ENCODE measurements around the gene ACOT11.
"Not testable (repeated sequence)": the region's sequence is repeated elsewhere in the genome, so short reads cannot be mapped to it uniquely, and the experiment has no call there.

The ACOT11 gene

GRCh38 chr1:54636461-54637446, 88.7 kb downstream of the ACOT11 start:
- not testable (repeated sequence) for H3K27ac ChIP-seq (ENCODE audit: low read depth, low read length, severe bottlenecking); H3K9me3 ChIP-seq (ENCODE audit: control insufficient read depth, low read length)
- 95 to 100% methylated on average over 2 to 5 of the region's 14 CpGs for WGBS, 2 experiments (ENCODE audit: insufficient coverage in 2 of 2)

GRCh38 chr1:54640361-54640760, 92.3 kb downstream of the ACOT11 start:
- 62 to 75% methylated on average over 3 of the region's 4 CpGs for WGBS, 2 experiments (ENCODE audit: insufficient coverage in 2 of 2)
- Histone ChIP-seq H3K4me1 (ENCODE audit: control insufficient read depth, insufficient read depth, low read length, poor library complexity, severe bottlenecking) (no peaks in the 10 kb centered on the region), H3K36me3 (ENCODE audit: control insufficient read depth, insufficient read depth, low read length) (no peaks in the 10 kb centered on the region), H3K9me3 (ENCODE audit: control insufficient read depth, low read length) (peaks cover 15% of the 10 kb centered on the region), H3K27ac (ENCODE audit: low read depth, low read length, severe bottlenecking) (no peak overlapping the region), H3K4me3 (ENCODE audit: extremely low read depth, insufficient read depth, low read length, poor library complexity, severe bottlenecking) (no peak overlapping the region)

More at GRCh38 chr1:54636461-54637446, 88.7 kb downstream of the ACOT11 start:
- not testable (repeated sequence) for H3K4me3 ChIP-seq (ENCODE audit: extremely low read depth, insufficient read depth, low read length, poor library complexity, severe bottlenecking); H3K4me1 ChIP-seq (ENCODE audit: control insufficient read depth, insufficient read depth, low read length, poor library complexity, severe bottlenecking); H3K36me3 ChIP-seq (ENCODE audit: control insufficient read depth, insufficient read depth, low read length)

GRCh38 chr1:54640863-54641836, 93.1 kb downstream of the ACOT11 start, which contains the start of gene MROH7:
Gene MROH7 (plus strand): TSS chr1:54641786. CDS start chr1:54652927, 11,141 bp downstream.
- Histone ChIP-seq H3K36me3 (ENCODE audit: control insufficient read depth, insufficient read depth, low read length) (no peaks in the 10 kb centered on the region), H3K9me3 (ENCODE audit: control insufficient read depth, low read length) (peaks cover 15% of the 10 kb centered on the region), H3K4me1 (ENCODE audit: control insufficient read depth, insufficient read depth, low read length, poor library complexity, severe bottlenecking) (no peaks in the 10 kb centered on the region), H3K27ac (ENCODE audit: low read depth, low read length, severe bottlenecking) (no peak within 1 kb of the TSS), H3K4me3 (ENCODE audit: extremely low read depth, insufficient read depth, low read length, poor library complexity, severe bottlenecking) (no peak within 1 kb of the TSS)
- 91 to 92% methylated on average over 2 to 5 of the region's 8 CpGs for whole genome bisulfite sequencing, 2 experiments (ENCODE audit: insufficient coverage in 2 of 2)

GRCh38 chr1:54643736-54644135, 95.7 kb downstream of the ACOT11 start:
- H3K4me1 ChIP-seq (ENCODE audit: control insufficient read depth, insufficient read depth, low read length, poor library complexity, severe bottlenecking) = no peaks in the 10 kb centered on the region
- no peak overlapping the region for H3K27ac ChIP-seq (ENCODE audit: low read depth, low read length, severe bottlenecking)
- H3K36me3 ChIP-seq (ENCODE audit: control insufficient read depth, insufficient read depth, low read length) = no peaks in the 10 kb centered on the region
- H3K9me3 ChIP-seq (ENCODE audit: control insufficient read depth, low read length) = peaks cover 15% of the 10 kb centered on the region
- H3K4me3 ChIP-seq (ENCODE audit: extremely low read depth, insufficient read depth, low read length, poor library complexity, severe bottlenecking) = no peak overlapping the region

- no peak overlapping the region for H3K27ac ChIP-seq (ENCODE audit: low read depth, low read length, severe bottlenecking)
- no peaks in the 10 kb centered on the region for H3K4me1 ChIP-seq (ENCODE audit: control insufficient read depth, insufficient read depth, low read length, poor library complexity, severe bottlenecking)
- 80 to 96% methylated on average over 6 to 7 of the region's 7 CpGs for WGBS, 2 experiments (ENCODE audit: insufficient coverage in 2 of 2)
- peaks cover 15% of the 10 kb centered on the region for H3K9me3 ChIP-seq (ENCODE audit: control insufficient read depth, low read length)
- no peaks in the 10 kb centered on the region for H3K36me3 ChIP-seq (ENCODE audit: control insufficient read depth, insufficient read depth, low read length)
- no peak overlapping the region for H3K4me3 ChIP-seq (ENCODE audit: extremely low read depth, insufficient read depth, low read length, poor library complexity, severe bottlenecking)
These were observed 98.0 kb downstream of the ACOT11 start for GRCh38 chr1:54645806-54646676.

- no peak overlapping the region for H3K4me3 ChIP-seq (ENCODE audit: extremely low read depth, insufficient read depth, low read length, poor library complexity, severe bottlenecking)
- H3K9me3 ChIP-seq (ENCODE audit: control insufficient read depth, low read length) = peaks cover 6% of the 10 kb centered on the region
- 88 to 93% methylated on average over 3 to 5 of the region's 5 CpGs for WGBS, 2 experiments (ENCODE audit: insufficient coverage in 2 of 2)
- no peaks in the 10 kb centered on the region for H3K36me3 ChIP-seq (ENCODE audit: control insufficient read depth, insufficient read depth, low read length)
- H3K27ac ChIP-seq (ENCODE audit: low read depth, low read length, severe bottlenecking) = no peak overlapping the region
- H3K4me1 ChIP-seq (ENCODE audit: control insufficient read depth, insufficient read depth, low read length, poor library complexity, severe bottlenecking) = peaks cover 11% of the 10 kb centered on the region
These were observed 101.3 kb downstream of the ACOT11 start for GRCh38 chr1:54649130-54649898.

- WGBS, 2 experiments (ENCODE audit: insufficient coverage in 2 of 2) = 100% methylated on average over 1 of the region's 1 CpG; no CpG with 5 or more reads in 1 of the 2 experiments
- H3K9me3 ChIP-seq (ENCODE audit: control insufficient read depth, low read length) = peaks cover 2% of the 10 kb centered on the region
- peaks cover 11% of the 10 kb centered on the region for H3K4me1 ChIP-seq (ENCODE audit: control insufficient read depth, insufficient read depth, low read length, poor library complexity, severe bottlenecking)
- no peaks in the 10 kb centered on the region for H3K36me3 ChIP-seq (ENCODE audit: control insufficient read depth, insufficient read depth, low read length)
- H3K27ac ChIP-seq (ENCODE audit: low read depth, low read length, severe bottlenecking) = no peak overlapping the region
- no peak overlapping the region for H3K4me3 ChIP-seq (ENCODE audit: extremely low read depth, insufficient read depth, low read length, poor library complexity, severe bottlenecking)
These were observed 101.9 kb downstream of the ACOT11 start for GRCh38 chr1:54649921-54650320.

GRCh38 chr1:54650417-54650816, 102.4 kb downstream of the ACOT11 start:
- 81 to 84% methylated on average over 3 of the region's 3 CpGs for WGBS, 2 experiments (ENCODE audit: insufficient coverage in 2 of 2)
- Histone ChIP-seq H3K27ac (ENCODE audit: low read depth, low read length, severe bottlenecking) (no peak overlapping the region), H3K9me3 (ENCODE audit: control insufficient read depth, low read length) (no peaks in the 10 kb centered on the region), H3K36me3 (ENCODE audit: control insufficient read depth, insufficient read depth, low read length) (no peaks in the 10 kb centered on the region), H3K4me3 (ENCODE audit: extremely low read depth, insufficient read depth, low read length, poor library complexity, severe bottlenecking) (no peak overlapping the region), H3K4me1 (ENCODE audit: control insufficient read depth, insufficient read depth, low read length, poor library complexity, severe bottlenecking) (peaks cover 11% of the 10 kb centered on the region)

GRCh38 chr1:54651608-54652007, 103.6 kb downstream of the ACOT11 start:
- 80% methylated on average over 1 of the region's 3 CpGs; no CpG with 5 or more reads in 1 of the 2 experiments for WGBS, 2 experiments (ENCODE audit: insufficient coverage in 2 of 2)
- H3K4me3 ChIP-seq (ENCODE audit: extremely low read depth, insufficient read depth, low read length, poor library complexity, severe bottlenecking) = no peak overlapping the region
- no peaks in the 10 kb centered on the region for H3K9me3 ChIP-seq (ENCODE audit: control insufficient read depth, low read length)
- H3K36me3 ChIP-seq (ENCODE audit: control insufficient read depth, insufficient read depth, low read length) = no peaks in the 10 kb centered on the region
- H3K27ac ChIP-seq (ENCODE audit: low read depth, low read length, severe bottlenecking) = no peak overlapping the region
- H3K4me1 ChIP-seq (ENCODE audit: control insufficient read depth, insufficient read depth, low read length, poor library complexity, severe bottlenecking) = peaks cover 11% of the 10 kb centered on the region
